Measurements from ENCODE around the gene SUMO3. TPM values are rescaled to one million over a fixed set of nuclear protein-coding genes. Genes with fewer than 3 reads are reported as not detected.

Gene SUMO3
- total and polyA plus RNA-seq, 2 of the 8 experiments (the other 6 are each of a cell fraction or from before 2014, with no cell fraction given) = 96.8 to 101 TPM

GRCh38 chr21:44840771-44841170 lies 22.9 kb upstream of the SUMO3 start:
- Histone ChIP-seq H2BK12ac (ENCODE audit: low read depth, low read length) (0 out of 2 replicates have a peak overlapping the region, but pooled peaks have one; percentile 4), H3K4me3 (ENCODE audit: extremely low read depth in 1 of 4, insufficient read depth in 2 of 4, low read depth in 3 of 4, low read length in 4 of 4) (no peak overlapping the region), H3K79me1 (ENCODE audit: low read depth, low read length) (no peaks in the 10 kb centered on the region), H3K79me2 (ENCODE audit: control insufficient read depth in 1 of 2, insufficient read depth in 2 of 2, low read length in 2 of 2) (no peaks in the 10 kb centered on the region), H4K5ac (ENCODE audit: insufficient read length, low read depth, low read length) (no peak overlapping the region), H4K8ac (ENCODE audit: extremely low read depth, insufficient read depth, low read length) (no peak overlapping the region), H2AFZ (ENCODE audit: low read length) (no peak overlapping the region), H3K23me2 (ENCODE audit: low read depth, low read length) (peaks cover 3% of the 10 kb centered on the region), H3K4ac (replicated peaks; ENCODE audit: insufficient read length, low read depth, low read length) (no peak overlapping the region), H3K36me3 (ENCODE audit: control insufficient read depth in 2 of 4, insufficient read depth in 4 of 4, low read length in 3 of 4) (no peaks in the 10 kb centered on the region; a peak in 1 of 8 replicates), H2AK5ac (ENCODE audit: low read depth, low read length) (no peak overlapping the region), H3K9me3 (ENCODE audit: insufficient read depth in 2 of 2, low read depth in 1 of 2, low read length in 1 of 2) (no peaks in the 10 kb centered on the region), H3K4me2 (ENCODE audit: insufficient read depth in 1 of 2, low read depth in 2 of 2, low read length in 2 of 2) (no peak overlapping the region), H3K23ac (ENCODE audit: insufficient read length) (no peak overlapping the region), H3K9ac (replicated peaks in 1 of 4; ENCODE audit: extremely low read depth in 1 of 4, low read depth in 3 of 4, low read length in 3 of 4) (no peak overlapping the region), H2BK15ac (ENCODE audit: low read length) (no peak overlapping the region), H4K20me1 (replicated peaks in 1 of 2; ENCODE audit: control insufficient read depth in 1 of 2, insufficient read depth in 2 of 2, low read length in 2 of 2) (no peaks in the 10 kb centered on the region), H2BK20ac (ENCODE audit: low read length) (no peak overlapping the region), H3K18ac (ENCODE audit: extremely low read depth, low read length) (no peak overlapping the region), H3K14ac (ENCODE audit: insufficient read length) (no peak overlapping the region), H2BK120ac (replicated peaks; ENCODE audit: low read depth, low read length) (no peak overlapping the region), H3K56ac (replicated peaks; ENCODE audit: insufficient read length, low read depth, low read length) (no peak overlapping the region), H3K27ac (ENCODE audit: low read depth, low read length) (no peak overlapping the region), H3K27me3 (replicated peaks in 1 of 4; ENCODE audit: control insufficient read depth in 3 of 4, extremely low read depth in 1 of 4, insufficient read depth in 3 of 4, low read length in 3 of 4) (no peaks in the 10 kb centered on the region), H4K91ac (replicated peaks; ENCODE audit: insufficient read length, low read length) (no peak overlapping the region), H2BK5ac (ENCODE audit: low read depth, low read length) (no peak overlapping the region), H3K4me1 (replicated peaks in 1 of 4; ENCODE audit: control insufficient read depth in 3 of 4, insufficient read depth in 4 of 4, low read length in 3 of 4) (peaks cover 0 to 8% (median 2%) of the 10 kb centered on the region in 4 experiments; a peak in 5 of 7 replicates)
- ChIA-PET CTCF (ENCODE audit: partially characterized antibody) (interaction anchor here (0.9 to 1.0 kb wide), 3 partner anchors 12 to 47 kb away, joined by 3 read pairs; no protein-coding TSS in a partner anchor), POLR2A (ENCODE audit: partially characterized antibody) (interaction anchor here (0.5 kb wide), 1 partner anchor 256 kb away, joined by 3 read pairs; no protein-coding TSS in a partner anchor)
- DNase-seq (ENCODE audit: low read depth in 1 of 2, low spot score in 2 of 2) (no peak), FAIRE-seq (no peak)
- 89% methylated on average over 11 of the region's 11 CpGs; no CpG with 5 or more reads in 1 of the 2 experiments for WGBS, 2 experiments (ENCODE audit: extremely low coverage in 1 of 2, insufficient coverage in 1 of 2, insufficient read length in 1 of 2, insufficient replicate concordance in 2 of 2, low coverage in 1 of 2, low lambda C conversion rate in 2 of 2, missing lambda C conversion rate in 1 of 2)
- TF ChIP-seq RXRA (IDR thresholded peaks at IDR 0.05; ENCODE audit: insufficient read depth, low read depth, low read length) (no peak), SUZ12 (IDR thresholded peaks at IDR 0.05; ENCODE audit: low read length) (no peak), HDAC2 (IDR thresholded peaks at IDR 0.05; ENCODE audit: borderline replicate concordance in 1 of 2, low read depth in 2 of 2, low read length in 2 of 2) (no peak), E2F6 (IDR thresholded peaks at IDR 0.05) (no peak), ZNF274 (IDR thresholded peaks at IDR 0.05; ENCODE audit: borderline replicate concordance, extremely low read depth, low read length) (no peak), EGR1 (IDR thresholded peaks at IDR 0.05; ENCODE audit: borderline replicate concordance, low read depth, low read length) (no peak), POLR2AphosphoS5 (IDR thresholded peaks at IDR 0.05; ENCODE audit: low read depth, low read length) (no peak), BACH1 (IDR thresholded peaks at IDR 0.05; ENCODE audit: low read length) (no peak), KDM1A (IDR thresholded peaks at IDR 0.05; ENCODE audit: borderline replicate concordance, low read length) (no peak), BCL11A (IDR thresholded peaks at IDR 0.05; ENCODE audit: low read depth in 2 of 2, low read length in 2 of 2) (no peak)
